GM19099 (cell line): ENCODE results near the gene ENTPD5.
A peak's percentile ranks its signal among the peaks of the same experiment; 100 is the strongest.

ENCODE experiments used
- POLR2A ChIP-seq: IDR thresholded peaks from 3 replicates; pipeline ENCODE4 v1.6.1; 2011; ENCODE audit warnings: low read depth; ENCODE audit not compliant: insufficient read length; ENCODE audit errors: extremely low read depth

Gene ENTPD5

DNA sequence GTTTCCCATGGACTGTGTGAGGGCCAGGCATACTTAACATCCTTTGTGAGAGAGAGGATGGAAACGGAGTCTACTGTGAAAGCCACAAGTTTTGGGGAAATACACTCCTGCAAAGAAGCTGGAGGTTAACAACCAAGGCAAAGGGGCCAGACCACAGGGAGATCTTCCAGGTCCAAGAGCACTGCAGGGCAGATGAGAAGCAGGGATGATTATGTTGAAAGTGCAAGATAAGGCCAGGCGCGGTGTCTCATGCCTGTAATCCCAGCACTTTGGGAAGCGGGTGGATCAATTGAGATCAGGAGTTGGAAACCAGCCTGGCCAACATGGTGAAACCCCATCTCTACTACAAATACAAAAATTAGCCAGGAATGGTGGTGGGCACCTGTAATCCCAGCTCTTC, 53.9 kb downstream of the ENTPD5 start:
- TF ChIP-seq POLR2A: no peak

DNA sequence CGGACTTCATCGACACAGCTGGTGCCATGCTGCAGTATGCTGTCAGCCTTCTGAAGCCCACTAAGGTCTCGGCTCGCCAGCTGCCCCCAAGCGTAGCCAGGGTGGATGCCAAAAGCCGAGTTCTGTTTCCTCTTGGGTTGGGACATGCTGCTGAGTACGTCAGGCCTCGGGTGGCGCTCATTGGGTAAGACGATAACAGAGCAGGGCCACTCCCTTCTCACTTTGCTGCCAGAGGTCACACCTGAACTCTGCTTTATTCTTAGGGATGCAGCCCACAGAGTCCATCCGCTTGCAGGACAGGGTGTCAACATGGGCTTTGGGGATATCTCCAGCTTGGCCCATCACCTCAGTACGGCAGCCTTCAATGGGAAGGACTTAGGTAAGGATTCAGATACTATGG, 57.9 kb downstream of the ENTPD5 start:
- TF ChIP-seq POLR2A: no peak

DNA sequence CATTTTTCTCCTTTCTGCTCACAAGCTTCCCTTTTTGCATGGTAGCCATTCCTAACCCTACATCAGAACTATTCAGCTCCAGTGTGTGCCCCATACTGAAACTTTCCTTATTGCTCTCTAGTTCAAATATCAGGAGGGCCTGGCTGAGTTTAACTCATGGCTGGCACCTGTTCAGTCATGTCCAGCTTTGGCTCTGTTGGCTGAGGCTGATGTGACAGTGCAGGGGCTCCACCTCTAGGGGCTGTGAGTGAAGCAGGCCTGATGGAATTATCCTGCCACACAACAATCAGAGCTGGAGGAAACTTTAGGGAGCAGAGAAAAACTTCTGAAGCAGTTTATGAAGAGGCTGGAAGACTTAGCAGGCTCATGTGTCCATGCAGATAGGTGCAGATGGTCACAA, 60.5 kb downstream of the ENTPD5 start:
- no peak for TF ChIP-seq POLR2A

DNA sequence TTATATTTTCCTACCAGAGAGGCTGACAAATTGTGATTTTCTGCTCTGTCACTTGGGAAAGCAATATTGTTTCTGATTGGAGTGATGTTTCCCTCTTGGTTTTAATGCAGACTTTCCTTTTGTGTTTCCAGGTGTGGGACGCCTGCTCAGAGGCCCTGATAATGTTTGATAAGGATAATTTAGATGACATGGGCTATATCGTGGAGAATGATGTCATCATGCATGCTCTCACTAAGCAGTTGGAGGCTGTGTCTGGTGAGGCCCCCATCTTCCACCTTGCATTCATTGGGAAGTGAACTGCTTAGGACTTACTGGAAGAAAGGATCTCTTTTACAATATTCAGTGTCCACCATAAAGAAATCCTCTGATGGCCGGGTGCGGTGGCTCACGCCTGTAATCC, 63.4 kb downstream of the ENTPD5 start:
- no peak for TF ChIP-seq POLR2A

DNA sequence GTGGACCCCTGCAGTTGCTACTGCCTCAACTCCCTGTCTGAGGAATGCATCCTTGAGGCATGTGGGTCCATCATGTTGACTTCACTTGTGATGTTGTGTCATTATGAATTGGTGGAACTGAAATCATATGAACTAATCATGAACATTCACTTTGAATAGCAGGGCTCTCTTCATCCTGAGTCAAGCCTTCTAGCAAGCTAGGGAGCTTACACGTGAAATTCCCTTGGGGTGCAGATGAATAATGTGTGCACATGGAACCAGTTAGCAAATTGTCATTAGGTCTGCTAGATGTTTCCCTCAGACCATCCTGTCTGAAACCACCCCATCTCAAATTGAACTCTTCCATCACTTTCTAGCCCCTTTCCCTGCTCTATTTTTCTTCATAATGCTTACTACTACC, 65.4 kb downstream of the ENTPD5 start:
- TF ChIP-seq POLR2A: no peak

DNA sequence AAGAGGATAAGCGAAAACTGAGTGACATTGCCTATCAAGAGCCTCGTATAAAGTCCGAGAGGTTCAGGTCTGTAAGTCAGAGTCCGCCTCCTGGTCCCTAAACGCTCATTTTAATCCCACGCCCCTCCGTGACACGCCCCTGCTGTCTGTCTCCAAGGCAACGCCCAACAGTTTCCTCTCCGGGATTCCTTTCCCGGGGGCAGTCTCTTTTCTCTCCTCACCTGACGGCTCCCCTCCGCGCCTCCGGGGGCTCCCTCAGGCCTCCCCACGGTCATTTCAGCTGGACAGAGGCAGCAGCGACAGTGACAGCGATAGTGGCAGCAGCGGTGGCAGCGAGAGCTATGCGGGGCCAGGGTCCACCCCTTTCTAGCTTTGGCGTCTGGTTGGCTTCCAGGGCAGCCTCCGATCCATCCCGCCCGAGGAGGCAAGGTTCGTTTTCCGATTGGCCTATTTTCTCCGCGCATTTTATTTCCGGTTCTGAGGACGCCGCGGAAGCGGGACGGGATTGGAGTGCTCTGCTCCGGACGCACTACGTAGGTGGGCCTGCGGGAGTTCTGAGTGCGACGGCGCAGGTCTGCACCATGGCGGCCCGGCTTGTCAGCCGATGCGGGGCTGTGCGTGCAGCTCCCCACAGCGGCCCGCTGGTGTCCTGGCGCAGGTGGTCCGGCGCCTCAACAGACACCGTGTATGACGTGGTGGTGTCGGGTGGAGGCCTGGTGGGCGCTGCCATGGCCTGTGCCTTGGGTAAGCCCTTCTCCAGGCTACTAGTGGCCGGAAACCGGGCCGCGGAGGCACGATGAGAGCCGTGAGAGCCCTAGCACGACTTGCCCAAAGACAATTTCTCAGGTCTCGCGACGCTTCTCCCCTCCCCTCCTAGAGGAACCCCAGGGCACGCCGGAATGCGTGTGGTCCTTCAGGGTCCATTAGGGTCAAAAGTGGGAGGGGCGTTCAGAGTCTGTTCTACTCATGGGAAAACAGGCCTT, 69.0 kb downstream of the ENTPD5 start, which contains the start of the genes COQ6 and FAM161B:
Gene COQ6 (plus strand): TSS at position 551 of the 983 bp plus-strand sequence. CDS start 31 bp downstream, at position 582.
Gene FAM161B (minus strand): TSS at position 343 of the 983 bp plus-strand sequence. CDS start 68 bp downstream, at position 275.
- peak; percentile 95 for TF ChIP-seq POLR2A

DNA sequence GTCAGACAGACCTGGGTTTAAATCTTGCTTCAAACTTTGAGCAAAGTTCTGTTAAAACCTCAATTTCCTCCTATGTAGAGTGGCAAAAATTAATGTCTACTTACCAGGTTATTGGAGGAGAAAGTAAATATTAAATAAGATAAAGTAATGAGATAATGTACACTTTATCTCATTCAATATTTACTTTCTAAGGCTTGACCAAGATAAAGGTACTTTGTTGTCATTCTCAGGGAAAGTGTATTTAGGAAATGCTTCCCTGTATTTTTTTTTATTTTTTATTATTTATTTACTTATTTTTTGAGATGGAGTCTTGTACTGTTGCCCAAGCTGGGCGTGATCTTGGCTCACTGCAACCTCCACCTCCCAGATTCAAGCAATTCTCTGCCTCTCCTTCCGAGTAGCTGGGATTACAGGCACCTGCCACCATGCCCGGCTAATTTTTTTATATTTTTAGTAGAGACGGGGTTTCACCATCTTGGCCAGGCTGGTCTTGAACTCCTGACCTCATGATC, 73.9 kb downstream of the ENTPD5 start:
- TF ChIP-seq POLR2A: no peak

DNA sequence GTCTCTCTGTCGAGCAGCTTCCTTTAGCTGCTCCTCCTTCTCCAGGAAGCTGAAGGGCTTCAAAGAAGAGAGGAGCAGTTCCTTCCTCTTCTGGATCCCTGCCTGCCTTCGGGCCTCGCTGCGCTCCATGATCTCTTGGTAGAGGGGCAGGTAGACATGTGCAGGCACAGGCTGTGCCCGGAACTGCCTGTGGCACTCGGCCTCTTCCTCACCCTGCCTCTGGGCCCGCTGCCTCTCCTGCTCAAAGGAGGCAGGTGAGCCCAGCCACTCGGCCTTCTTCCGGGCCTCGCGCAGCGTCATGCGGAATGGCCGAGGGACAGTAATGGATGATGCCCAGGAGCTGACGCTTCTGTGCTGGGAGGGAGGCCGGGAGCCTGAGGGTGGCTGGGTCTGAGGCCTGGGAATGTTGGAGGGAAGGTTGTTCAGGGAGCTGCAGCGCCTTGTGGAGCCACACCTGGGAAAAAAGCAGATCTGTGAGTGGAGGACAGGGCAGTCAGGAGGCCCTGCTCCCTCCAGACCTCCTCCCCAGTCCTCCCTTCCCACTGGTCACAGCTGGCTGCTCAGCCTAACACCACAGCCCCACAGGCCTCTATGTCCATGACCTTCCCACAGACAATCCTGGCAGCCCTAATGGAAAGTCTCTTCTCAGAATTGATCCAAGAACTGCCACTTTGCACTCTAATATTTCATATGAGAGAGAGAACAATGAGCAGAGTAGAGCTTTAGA, 74.5 kb downstream of the ENTPD5 start:
- no peak for TF ChIP-seq POLR2A

DNA sequence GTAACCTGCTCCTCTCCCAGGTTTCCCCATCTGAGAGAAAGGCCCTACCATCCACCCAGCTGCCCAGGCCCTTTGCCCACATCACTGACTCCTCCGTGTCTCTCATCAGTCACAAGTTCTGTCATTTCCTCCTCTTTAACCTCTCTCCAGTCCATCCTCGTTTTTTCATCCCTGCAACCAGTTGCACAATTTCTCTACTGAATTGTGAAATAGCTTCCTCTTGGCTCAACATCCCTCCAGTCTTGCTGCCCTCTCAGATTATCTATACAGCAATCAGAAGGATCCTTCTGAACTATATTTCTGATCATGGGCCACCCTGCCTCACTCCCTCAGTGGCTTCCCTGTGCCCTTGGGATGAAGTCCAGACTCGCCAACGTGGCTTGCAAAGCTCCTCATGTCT, 76.0 kb downstream of the ENTPD5 start:
- no peak for TF ChIP-seq POLR2A

DNA sequence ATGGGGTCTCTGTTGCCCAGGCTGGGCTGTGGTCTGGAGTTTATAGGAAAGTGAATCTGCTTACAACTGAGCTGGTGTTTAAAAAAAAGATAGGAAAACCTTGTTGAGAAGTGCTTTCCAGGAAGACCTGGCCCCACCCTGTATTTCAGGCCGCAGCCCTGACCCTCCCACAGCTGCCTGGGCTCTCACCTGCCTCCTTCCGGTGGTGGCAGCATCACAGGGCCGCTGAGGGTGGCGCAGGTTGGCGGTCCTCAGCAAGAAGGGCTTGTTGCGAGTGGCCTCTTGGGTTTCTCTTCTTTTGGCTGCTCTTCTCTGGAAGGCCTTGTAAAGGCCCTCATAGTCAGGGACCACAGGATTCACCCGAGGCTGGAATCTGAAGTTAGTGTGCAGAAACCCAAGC, 76.9 kb downstream of the ENTPD5 start:
- no peak for TF ChIP-seq POLR2A

DNA sequence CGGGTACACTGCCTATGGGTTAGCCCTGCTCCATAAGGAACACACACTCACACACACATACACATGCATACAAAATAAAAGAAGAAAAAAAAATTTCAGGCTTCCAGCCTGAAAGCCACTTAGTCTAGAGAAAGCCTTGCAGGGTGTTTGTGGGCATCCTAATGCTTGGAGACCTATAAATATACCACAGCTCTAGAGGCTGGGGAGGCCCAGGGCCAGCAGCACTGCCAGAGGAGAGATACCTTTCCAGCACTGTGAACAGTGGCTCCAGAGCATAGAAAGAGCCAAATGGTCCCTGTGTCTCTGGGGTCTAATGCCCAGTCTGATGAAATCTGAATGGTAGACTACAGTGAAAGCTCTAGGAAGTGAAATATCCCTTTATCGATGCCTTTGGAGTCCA, 82.1 kb downstream of the ENTPD5 start:
- TF ChIP-seq POLR2A: no peak

DNA sequence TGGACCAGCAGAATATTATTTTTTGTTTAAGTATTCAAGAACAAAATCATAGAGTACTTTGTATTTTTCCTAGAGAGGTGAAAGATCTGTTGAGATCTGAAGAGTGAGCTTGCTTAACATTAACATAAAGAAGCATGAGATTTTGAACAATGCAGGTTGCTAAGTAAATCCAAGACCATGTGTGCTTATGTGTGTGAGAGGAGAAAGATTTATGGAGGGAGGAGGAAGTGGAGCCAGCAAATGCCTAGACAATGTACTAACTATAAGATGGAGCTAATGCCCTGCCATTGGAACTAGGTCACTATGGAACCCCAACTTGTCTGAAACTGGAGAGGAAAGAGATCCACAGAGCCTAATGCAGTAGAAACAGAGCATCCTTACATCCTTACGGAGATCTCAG, 82.5 kb downstream of the ENTPD5 start:
- no peak for TF ChIP-seq POLR2A

DNA sequence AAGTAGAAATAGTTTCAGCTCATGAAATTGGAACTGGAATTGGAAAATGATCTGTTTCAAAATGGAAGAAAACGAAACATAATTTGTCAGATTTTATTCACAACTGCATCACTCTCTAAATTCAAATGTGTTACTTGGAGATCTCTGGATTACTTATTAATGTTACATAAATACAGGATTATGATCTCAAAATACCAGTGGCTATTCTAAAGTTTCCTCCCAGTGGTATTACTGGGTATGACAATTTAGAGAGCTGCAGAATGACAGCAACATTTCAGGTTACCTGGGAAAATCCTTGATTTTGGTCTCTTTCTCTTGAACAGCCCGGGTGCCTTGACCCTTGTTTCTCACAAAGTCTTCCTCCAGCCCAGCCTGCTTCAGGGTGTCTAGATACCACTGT, 83.4 kb downstream of the ENTPD5 start:
- TF ChIP-seq POLR2A: no peak

DNA sequence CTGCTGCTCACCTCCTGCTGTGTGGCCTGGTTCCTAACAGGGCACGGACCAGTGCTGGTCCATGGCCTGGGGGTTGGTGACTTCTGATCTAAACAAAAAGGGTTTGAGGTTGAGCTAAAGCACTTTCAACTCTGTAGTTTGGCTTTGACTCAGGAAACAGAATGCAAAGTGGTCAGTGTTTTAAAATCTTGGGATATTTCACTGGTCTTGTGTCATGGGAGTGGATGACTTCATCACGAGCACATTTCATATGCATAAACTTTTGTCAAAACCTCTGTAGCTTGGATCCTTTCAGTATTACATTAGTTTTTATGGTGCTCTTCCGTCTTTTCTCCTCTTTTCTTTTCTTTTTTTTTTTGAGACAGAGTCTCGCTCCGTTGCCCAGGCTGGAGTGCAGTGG, 94.8 kb downstream of the ENTPD5 start:
- TF ChIP-seq POLR2A: no peak

DNA sequence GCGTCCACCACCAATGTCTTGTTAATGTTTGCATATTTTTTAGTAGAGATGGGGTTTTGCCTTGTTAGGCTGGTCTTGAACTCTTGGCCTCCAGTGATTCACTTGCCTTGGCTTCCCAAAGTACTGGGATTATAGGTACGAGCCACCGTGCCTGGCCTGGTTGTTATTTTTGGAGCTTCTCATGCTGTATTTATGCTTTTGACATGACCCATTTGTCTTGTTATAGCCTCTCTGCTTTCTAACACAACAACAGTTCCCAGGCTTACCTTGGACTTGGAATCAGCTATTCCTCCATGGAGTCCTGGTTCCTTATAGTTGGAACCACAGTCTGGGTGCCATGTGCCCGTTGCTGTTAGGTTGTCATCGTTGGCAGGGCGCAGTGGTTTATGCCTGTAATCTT, 102.8 kb downstream of the ENTPD5 start:
- no peak for TF ChIP-seq POLR2A

DNA sequence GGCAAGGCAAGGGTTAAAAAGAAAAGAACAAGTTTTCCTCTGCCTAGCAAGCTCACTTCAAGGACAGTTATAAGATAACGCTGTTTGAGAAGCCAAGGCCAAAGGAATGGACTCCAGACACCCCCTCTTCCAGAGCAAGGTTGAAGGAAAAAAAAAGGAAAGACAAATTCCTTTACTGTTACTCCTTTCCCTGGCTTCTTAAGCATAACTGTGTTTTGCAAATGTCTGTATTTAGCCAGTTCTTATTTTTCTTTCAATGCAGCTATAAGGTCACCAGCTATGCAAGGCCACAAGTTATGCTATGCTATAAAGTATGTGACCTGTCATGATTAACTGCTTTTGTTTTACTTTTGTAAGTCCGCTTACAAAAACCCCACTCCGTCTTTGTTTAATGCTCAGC, 105.8 kb downstream of the ENTPD5 start:
- no peak for TF ChIP-seq POLR2A

DNA sequence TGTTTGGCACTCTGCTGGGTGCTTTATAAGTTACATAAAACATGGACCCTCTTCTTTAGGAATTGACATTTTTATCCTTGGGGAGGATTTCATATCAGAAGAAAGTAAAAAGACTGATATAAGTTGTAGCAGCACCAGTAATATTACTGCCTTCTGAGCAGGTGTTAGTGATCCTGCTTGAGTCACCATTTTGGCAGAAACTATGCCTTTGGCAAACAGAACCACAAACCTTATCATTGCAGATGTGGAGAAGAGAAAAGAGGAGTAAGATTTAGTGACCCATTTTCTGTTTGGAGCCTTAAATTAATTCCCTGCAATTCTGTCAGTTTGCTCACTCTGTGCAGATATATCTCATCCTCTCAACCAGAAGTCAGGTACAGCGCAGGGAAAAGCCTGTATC, 109.4 kb downstream of the ENTPD5 start:
- no peak for TF ChIP-seq POLR2A
